H9 (cell line): ENCODE results near the gene ITGA11. TPM values are rescaled to one million over a fixed set of nuclear protein-coding genes. Genes with fewer than 3 reads are reported as not detected.

Experiments used
- DNase-seq: peaks from one replicate; pipeline ENCODE4 v3.0.0-alpha.2; 2017
- H2AFZ ChIP-seq: one replicate; pipeline ENCODE4 v1.6.1; 2013; ENCODE audit warnings: mild to moderate bottlenecking, low read length, control low read depth, moderate library complexity
- H2AK5ac ChIP-seq: 2 replicates; pipeline ENCODE4 v1.6.1; 2013; ENCODE audit warnings: low read length, control low read depth, mixed read lengths; ENCODE audit not compliant: insufficient read length
- H2BK120ac ChIP-seq: one replicate; pipeline ENCODE4 v1.6.1; 2013; ENCODE audit warnings: low read depth, mild to moderate bottlenecking, low read length, control low read depth, inconsistent platforms; ENCODE audit not compliant: poor library complexity, severe bottlenecking
- H2BK12ac ChIP-seq: 2 replicates; pipeline ENCODE4 v1.6.1; 2013; ENCODE audit warnings: low read length, control low read depth, mixed read lengths, low read depth; ENCODE audit not compliant: insufficient read length
- H2BK15ac ChIP-seq: 2 replicates; pipeline ENCODE4 v1.6.1; 2013; ENCODE audit warnings: low read depth, low read length, control low read depth
- H2BK20ac ChIP-seq: one replicate; pipeline ENCODE4 v1.6.1; 2013; ENCODE audit warnings: low read depth, mild to moderate bottlenecking, low read length, control low read depth, inconsistent platforms; ENCODE audit not compliant: poor library complexity, severe bottlenecking
- H2BK5ac ChIP-seq: 2 replicates; pipeline ENCODE4 v1.6.1; 2013; ENCODE audit warnings: low read length, control low read depth, mixed read lengths; ENCODE audit not compliant: insufficient read length
- H3K14ac ChIP-seq: 2 replicates; pipeline ENCODE4 v1.6.1; 2013; ENCODE audit warnings: low read length, control low read depth; ENCODE audit not compliant: insufficient read depth
- H3K18ac ChIP-seq: 2 replicates; pipeline ENCODE4 v1.6.1; 2013; ENCODE audit warnings: low read depth, mild to moderate bottlenecking, mixed read lengths, low read length, control low read depth; ENCODE audit not compliant: insufficient read length
- H3K23ac ChIP-seq: 2 replicates; pipeline ENCODE4 v1.6.1; 2013; ENCODE audit warnings: low read length, control low read depth, mixed read lengths, low read depth; ENCODE audit not compliant: insufficient read length
- H3K23me2 ChIP-seq: 2 replicates; pipeline ENCODE4 v1.6.1; 2013; ENCODE audit warnings: low read depth, mild to moderate bottlenecking, mixed read lengths, low read length, control low read depth; ENCODE audit not compliant: insufficient read length, poor library complexity, severe bottlenecking
- H3K27ac ChIP-seq: 2 replicates; pipeline ENCODE4 v1.5.1; 2013; ENCODE audit warnings: low read length, control low read depth, mixed read lengths, low read depth; ENCODE audit not compliant: insufficient read length
- H3K27me3 ChIP-seq: 2 replicates; pipeline ENCODE4 v1.6.1; 2013; ENCODE audit warnings: low read length, control low read depth, inconsistent platforms; ENCODE audit not compliant: insufficient read depth
- H3K4ac ChIP-seq: 2 replicates; pipeline ENCODE4 v1.6.1; 2013; ENCODE audit warnings: low read depth, mild to moderate bottlenecking, control low read depth, inconsistent platforms, low read length, moderate library complexity
- H3K4me1 ChIP-seq: 2 replicates; pipeline ENCODE4 v1.6.1; 2013; ENCODE audit warnings: low read length, control low read depth, inconsistent platforms; ENCODE audit not compliant: insufficient read depth
- H3K4me2 ChIP-seq: 2 replicates; pipeline ENCODE4 v1.6.1; 2013; ENCODE audit warnings: low read length, control low read depth, mixed read lengths; ENCODE audit not compliant: insufficient read length, insufficient read depth
- H3K56ac ChIP-seq: 2 replicates; pipeline ENCODE4 v1.6.1; 2013; ENCODE audit warnings: low read depth, mild to moderate bottlenecking, mixed read lengths, low read length, control low read depth; ENCODE audit not compliant: insufficient read length
- H3K79me1 ChIP-seq: 2 replicates; pipeline ENCODE4 v1.6.1; 2013; ENCODE audit warnings: low read depth, mild to moderate bottlenecking, moderate library complexity, low read length, control low read depth, inconsistent platforms; ENCODE audit not compliant: insufficient read depth, poor library complexity, severe bottlenecking
- H3K79me2 ChIP-seq: 2 replicates; pipeline ENCODE4 v1.6.1; 2013; ENCODE audit warnings: low read length, control low read depth, inconsistent platforms; ENCODE audit not compliant: insufficient read depth
- H3K9ac ChIP-seq: 2 replicates; pipeline ENCODE4 v1.6.1; 2013; ENCODE audit warnings: low read length, control low read depth, mixed read lengths; ENCODE audit not compliant: insufficient read length; ENCODE audit errors: extremely low read depth
- H3K9me3 ChIP-seq: one replicate; pipeline ENCODE4 v1.6.1; 2013; ENCODE audit warnings: low read depth, low read length, inconsistent platforms; ENCODE audit not compliant: control insufficient read depth
- H3T11ph ChIP-seq: one replicate; pipeline ENCODE4 v1.6.1; 2013; ENCODE audit warnings: mild to moderate bottlenecking, low read length, control low read depth, inconsistent platforms
- H4K20me1 ChIP-seq: one replicate; pipeline ENCODE4 v1.6.1; 2013; ENCODE audit not compliant: control insufficient read depth, insufficient read length, insufficient read depth
- H4K5ac ChIP-seq: 2 replicates; pipeline ENCODE4 v1.6.1; 2013; ENCODE audit warnings: low read depth, mild to moderate bottlenecking, mixed read lengths, low read length, control low read depth; ENCODE audit not compliant: insufficient read length
- H4K8ac ChIP-seq: replicated peaks from 2 replicates; pipeline ENCODE4 v1.6.1; 2013; ENCODE audit warnings: low read length, control low read depth, mixed read lengths, low read depth; ENCODE audit not compliant: insufficient read length
- H4K91ac ChIP-seq: 2 replicates; pipeline ENCODE4 v1.6.1; 2013; ENCODE audit warnings: low read depth, mild to moderate bottlenecking, moderate library complexity, mixed read lengths, low read length, control low read depth; ENCODE audit not compliant: insufficient read length
- H3K27ac Mint-ChIP-seq, 3 experiments: 2 replicates in 2 of 3; 3 replicates in 1 of 3; pipeline ENCODE4 v1.8.0; 2020 to 2021; ENCODE audit warnings: mixed read lengths in 3 of 3, mild to moderate bottlenecking in 1 of 3, moderate library complexity in 1 of 3
- H3K27me3 Mint-ChIP-seq: 2 replicates; pipeline ENCODE4 v1.8.0; 2021; ENCODE audit warnings: low read depth, mild to moderate bottlenecking, moderate library complexity, mixed read lengths
- H3K36me3 Mint-ChIP-seq, 3 experiments: 2 replicates in 2 of 3; 3 replicates in 1 of 3; pipeline ENCODE4 v1.8.0; 2020 to 2021; ENCODE audit warnings: low read depth in 3 of 3, mixed read lengths in 3 of 3; ENCODE audit not compliant: insufficient read depth in 1 of 3
- H3K4me1 Mint-ChIP-seq, 2 experiments: 2 replicates each; pipeline ENCODE4 v1.8.0; 2020; ENCODE audit warnings: mixed read lengths in 2 of 2
- H3K4me3 Mint-ChIP-seq, 2 experiments: 2 replicates in 1 of 2; 3 replicates in 1 of 2; pipeline ENCODE4 v1.8.0; 2020 to 2021; ENCODE audit warnings: mild to moderate bottlenecking in 2 of 2, mixed read lengths in 2 of 2, moderate library complexity in 1 of 2
- H3K9me3 Mint-ChIP-seq, 2 experiments: 2 replicates in 1 of 2; 3 replicates in 1 of 2; pipeline ENCODE4 v1.8.0; 2020; ENCODE audit warnings: mild to moderate bottlenecking in 2 of 2, mixed read lengths in 2 of 2, moderate library complexity in 1 of 2
- WGBS: extraction: QIAGEN DNeasy Blood & Tissue Kit; methylation state at CpG from one replicate; pipeline ENCODE4 v1.1.7; 2013; ENCODE audit warnings: missing lambda C conversion rate, low lambda C conversion rate, mixed read lengths; ENCODE audit not compliant: insufficient read length; ENCODE audit errors: extremely low coverage; 5-methylcytosine and 5-hydroxymethylcytosine counted together
- total RNA-seq: library from RNA; stranded (reverse); gene quantifications from 2 replicates; pipeline ENCODE4 v1.2.1, GENCODE V29; 2021
- TF ChIP-seq, protein P1 (sequence below): fragments of 200-600 bp; sonication (generic); conservative IDR thresholded peaks from 3 replicates; pipeline ENCODE4 v1.8.0; 2021; ENCODE audit warnings: antibody characterized with exemption, mild to moderate bottlenecking

The ITGA11 gene
- total RNA-seq, 1 experiment from 2014 or later, result 0.07 TPM

DNA sequence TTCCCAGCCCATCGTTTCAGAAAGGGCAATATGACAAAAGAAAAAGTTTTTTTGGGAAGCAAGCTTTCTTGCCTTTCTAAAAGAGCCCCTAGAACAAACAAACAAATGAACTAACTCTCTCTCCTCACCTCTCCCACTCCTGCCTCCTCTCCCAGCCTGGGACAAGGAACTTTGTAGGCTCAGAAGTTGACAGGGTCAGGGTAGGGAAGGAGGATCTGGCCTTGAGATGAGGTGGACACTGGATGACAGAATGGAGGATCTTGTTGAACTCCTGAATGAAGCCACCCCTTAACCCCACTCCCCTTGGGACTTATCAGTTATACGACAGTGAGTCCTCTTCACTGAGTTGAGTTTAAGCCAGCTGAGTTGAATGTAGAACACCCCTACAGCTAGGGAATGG, 1.6 kb upstream of the ITGA11 start:
- Histone ChIP-seq H2AK5ac (no peak overlapping the region), H3K23ac (no peak overlapping the region), H2BK20ac (no peak overlapping the region), H4K8ac (no peak overlapping the region), H2BK5ac (no peak overlapping the region), H4K20me1 (no peaks in the 10 kb centered on the region), H3T11ph (no peak overlapping the region), H3K27me3 (peaks cover 34% of the 10 kb centered on the region; the same call in 1 of the 2 replicates), H3K9me3 (no peaks in the 10 kb centered on the region), H3K79me1 (no peaks in the 10 kb centered on the region), H3K4me1 (no peaks in the 10 kb centered on the region), H2BK15ac (no peak overlapping the region), H3K23me2 (peaks cover 6% of the 10 kb centered on the region), H3K79me2 (no peaks in the 10 kb centered on the region), H2BK12ac (no peak overlapping the region), H2AFZ (no peak overlapping the region), H4K5ac (no peak overlapping the region), H3K4ac (no peak overlapping the region), H3K9ac (no peak overlapping the region), H3K56ac (no peak overlapping the region), H3K14ac (no peak overlapping the region), H4K91ac (no peak overlapping the region), H3K27ac (no peak overlapping the region), H3K4me2 (no peak overlapping the region), H3K18ac (no peak overlapping the region), H2BK120ac (no peak overlapping the region)
- no peaks in the 10 kb centered on the region; a peak in 1 of 5 replicates for H3K9me3 Mint-ChIP-seq
- H3K4me1 Mint-ChIP-seq, result peaks cover 20 to 26% of the 10 kb centered on the region in 2 experiments
- H3K27me3 Mint-ChIP-seq, result peaks cover 92% of the 10 kb centered on the region
- no peak overlapping the region for H3K4me3 Mint-ChIP-seq
- no peak for DNase-seq
- no peak overlapping the region for H3K27ac Mint-ChIP-seq
- TF ChIP-seq, protein P1, sequence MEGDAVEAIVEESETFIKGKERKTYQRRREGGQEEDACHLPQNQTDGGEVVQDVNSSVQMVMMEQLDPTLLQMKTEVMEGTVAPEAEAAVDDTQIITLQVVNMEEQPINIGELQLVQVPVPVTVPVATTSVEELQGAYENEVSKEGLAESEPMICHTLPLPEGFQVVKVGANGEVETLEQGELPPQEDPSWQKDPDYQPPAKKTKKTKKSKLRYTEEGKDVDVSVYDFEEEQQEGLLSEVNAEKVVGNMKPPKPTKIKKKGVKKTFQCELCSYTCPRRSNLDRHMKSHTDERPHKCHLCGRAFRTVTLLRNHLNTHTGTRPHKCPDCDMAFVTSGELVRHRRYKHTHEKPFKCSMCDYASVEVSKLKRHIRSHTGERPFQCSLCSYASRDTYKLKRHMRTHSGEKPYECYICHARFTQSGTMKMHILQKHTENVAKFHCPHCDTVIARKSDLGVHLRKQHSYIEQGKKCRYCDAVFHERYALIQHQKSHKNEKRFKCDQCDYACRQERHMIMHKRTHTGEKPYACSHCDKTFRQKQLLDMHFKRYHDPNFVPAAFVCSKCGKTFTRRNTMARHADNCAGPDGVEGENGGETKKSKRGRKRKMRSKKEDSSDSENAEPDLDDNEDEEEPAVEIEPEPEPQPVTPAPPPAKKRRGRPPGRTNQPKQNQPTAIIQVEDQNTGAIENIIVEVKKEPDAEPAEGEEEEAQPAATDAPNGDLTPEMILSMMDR, result no peak
- H3K36me3 Mint-ChIP-seq, result no peaks in the 10 kb centered on the region
- no CpG with 5 or more reads among the region's 2 CpGs for WGBS
